Spinal cord (tissue), 10 donors: ENCODE measurements around the gene TP53I13. TPM values are rescaled to one million over a fixed set of nuclear protein-coding genes. Genes with fewer than 3 reads are reported as not detected.

Experiments
- DNase-seq, 6 donors: peaks; one replicate each; pipeline versions ENCODE4 v3.0.0 to v3.0.0-alpha.2; 2013 to 2015; ENCODE audit warnings: low spot score in 6 of 6, low read depth in 4 of 6
- H3K27ac ChIP-seq: one replicate; pipeline ENCODE4 v1.5.1; 2013; ENCODE audit warnings: low read depth, low read length, control low read depth
- H3K27me3 ChIP-seq: one replicate; pipeline ENCODE4 v1.6.1; 2013; ENCODE audit warnings: low read length; ENCODE audit not compliant: control insufficient read depth, insufficient read depth
- H3K36me3 ChIP-seq: one replicate; pipeline ENCODE4 v1.6.1; 2013; ENCODE audit warnings: low read length; ENCODE audit not compliant: control insufficient read depth, insufficient read depth
- H3K4me1 ChIP-seq: one replicate; pipeline ENCODE4 v1.6.1; 2013; ENCODE audit warnings: low read length; ENCODE audit not compliant: control insufficient read depth, insufficient read depth
- H3K4me3 ChIP-seq: one replicate; pipeline ENCODE4 v1.5.1; 2013; ENCODE audit warnings: low read depth, low read length, control low read depth
- H3K9me3 ChIP-seq: one replicate; pipeline ENCODE4 v1.6.1; 2013; ENCODE audit warnings: low read length; ENCODE audit not compliant: control insufficient read depth, insufficient read depth
- WGBS: methylation state at CpG from one replicate; pipeline ENCODE4 v1.1.5; 2013; ENCODE audit warnings: missing lambda C conversion rate; ENCODE audit not compliant: insufficient coverage; 5-methylcytosine and 5-hydroxymethylcytosine counted together
- polyA plus RNA-seq, 2 donors: library from polyadenylated mRNA; unstranded; fragments of 120-200 nt; gene quantifications; one replicate each; pipeline ENCODE4 v1.2.1, GENCODE V29; 2013; ENCODE audit not compliant: insufficient read length in 2 of 2
- total RNA-seq, 2 donors: library from RNA; depleted of rRNA in 1 of 2; stranded (reverse); fragments of 120-200 nt in 1 of 2; fragments of >200 nt in 1 of 2; gene quantifications; one replicate each; pipeline versions ENCODE4 v1.2.3 to v1.2.4, GENCODE V29; 2013 to 2014
- donor health status: healthy.

TP53I13 gene
- total and polyA plus RNA-seq, 4 donors, result 12.9 to 37.9 (median 26.8) TPM

DNA sequence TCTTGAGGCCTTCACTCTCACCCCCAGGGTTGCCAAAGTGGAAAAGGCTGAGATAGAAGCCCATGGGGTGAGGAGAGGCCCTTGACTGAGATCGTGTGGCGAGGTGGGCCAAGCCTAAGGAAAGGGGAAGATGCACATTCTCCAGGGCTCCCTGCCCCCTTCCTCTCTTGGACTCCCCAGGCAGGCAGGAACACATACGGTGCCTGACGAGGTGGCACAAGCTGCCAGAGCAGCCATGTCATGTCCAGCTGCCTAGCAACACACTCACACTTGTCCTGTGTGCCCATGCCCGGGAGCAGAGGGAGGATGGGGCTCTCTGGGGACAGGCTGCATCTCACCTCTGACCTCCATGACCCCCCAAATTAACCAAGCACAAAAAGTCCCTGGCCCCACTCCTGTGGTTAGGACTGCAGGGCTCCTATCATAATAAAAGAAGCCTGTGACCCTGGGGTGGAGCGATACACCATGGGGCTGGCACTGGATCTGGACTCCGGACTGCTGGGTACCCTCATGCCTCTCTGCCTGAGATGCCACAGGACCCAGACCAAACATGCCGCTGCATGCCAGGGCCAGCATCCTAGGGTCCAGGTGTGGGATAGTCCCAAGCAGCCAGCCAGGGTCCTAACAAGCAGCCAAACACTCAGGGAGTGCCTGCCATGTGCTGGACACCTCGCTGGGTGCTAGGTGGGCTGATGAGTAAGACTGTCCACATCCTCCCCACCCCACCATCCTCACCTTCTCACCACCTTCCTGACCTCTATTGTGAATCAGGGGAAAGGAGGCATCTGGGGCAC lies 18.4 kb downstream of the TP53I13 start:
- WGBS, result 74% methylated on average over 6 of the region's 9 CpGs
- peaks cover 33% of the 10 kb centered on the region for H3K36me3 ChIP-seq
- H3K27ac ChIP-seq, result peak overlapping the region; percentile 19
- no peaks in the 10 kb centered on the region for H3K9me3 ChIP-seq
- no peaks in the 10 kb centered on the region for H3K27me3 ChIP-seq
- peaks cover 88% of the 10 kb centered on the region for H3K4me1 ChIP-seq
- no peak for DNase-seq
- H3K4me3 ChIP-seq, result peak overlapping the region; percentile 10

DNA sequence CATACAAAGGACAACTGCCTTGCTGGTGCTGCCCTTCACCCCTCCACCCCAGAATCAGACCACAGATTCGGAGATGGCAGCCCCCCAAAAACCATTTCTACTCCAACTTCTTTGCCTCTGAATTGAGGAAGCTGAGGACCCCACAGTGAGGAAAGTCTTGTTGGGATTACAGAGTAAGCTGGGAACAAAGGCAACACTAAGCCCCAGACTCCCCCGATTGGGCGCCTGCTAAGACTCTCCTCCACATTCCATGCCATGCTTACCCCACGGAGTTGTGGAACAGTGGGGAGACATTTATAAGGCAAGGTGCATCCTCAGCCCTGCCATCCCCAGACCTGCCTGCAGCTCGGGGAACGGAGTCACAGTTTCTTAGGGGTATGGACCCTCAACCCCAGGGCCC lies 19.1 kb downstream of the TP53I13 start:
- peak overlapping the region; percentile 69 for H3K4me3 ChIP-seq
- WGBS, result 72% methylated on average over 2 of the region's 6 CpGs
- DNase-seq, result no peak
- H3K27me3 ChIP-seq, result no peaks in the 10 kb centered on the region
- no peaks in the 10 kb centered on the region for H3K9me3 ChIP-seq
- peaks cover 88% of the 10 kb centered on the region for H3K4me1 ChIP-seq
- peaks cover 26% of the 10 kb centered on the region for H3K36me3 ChIP-seq
- H3K27ac ChIP-seq, result peak overlapping the region; percentile 19

DNA sequence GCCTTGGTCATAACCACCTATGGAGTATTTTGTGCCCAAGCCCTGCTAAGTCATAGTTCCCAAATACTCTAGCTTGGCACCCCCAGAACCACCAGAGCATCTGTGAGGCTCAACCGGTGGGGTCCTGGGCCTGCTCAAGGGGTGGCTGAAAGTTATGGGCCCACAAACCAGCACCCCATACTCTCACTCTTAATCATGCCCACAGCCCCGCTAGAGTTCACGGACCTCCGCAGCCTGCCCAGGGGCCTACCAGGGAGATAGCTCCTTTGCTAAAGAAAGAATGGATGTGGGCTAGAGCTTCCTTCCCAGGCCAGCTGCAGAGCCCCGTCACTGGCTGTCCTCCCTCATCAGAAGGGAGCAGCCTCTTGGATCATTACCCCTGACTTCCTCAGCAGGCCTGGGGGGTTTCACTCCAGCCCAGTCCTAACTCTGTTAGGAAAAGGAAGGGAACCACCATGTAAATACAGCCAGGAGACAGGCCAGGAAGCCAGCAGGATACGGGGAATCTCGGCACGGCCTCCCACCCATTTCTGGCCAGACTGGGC lies 19.6 kb downstream of the TP53I13 start:
- H3K4me3 ChIP-seq, result peak overlapping the region; percentile 69
- H3K36me3 ChIP-seq, result peaks cover 21% of the 10 kb centered on the region
- WGBS, result 0% methylated on average over 3 of the region's 8 CpGs
- H3K9me3 ChIP-seq, result no peaks in the 10 kb centered on the region
- H3K4me1 ChIP-seq, result peaks cover 87% of the 10 kb centered on the region
- no peak for DNase-seq
- no peaks in the 10 kb centered on the region for H3K27me3 ChIP-seq
- peak overlapping the region; percentile 74 for H3K27ac ChIP-seq

DNA sequence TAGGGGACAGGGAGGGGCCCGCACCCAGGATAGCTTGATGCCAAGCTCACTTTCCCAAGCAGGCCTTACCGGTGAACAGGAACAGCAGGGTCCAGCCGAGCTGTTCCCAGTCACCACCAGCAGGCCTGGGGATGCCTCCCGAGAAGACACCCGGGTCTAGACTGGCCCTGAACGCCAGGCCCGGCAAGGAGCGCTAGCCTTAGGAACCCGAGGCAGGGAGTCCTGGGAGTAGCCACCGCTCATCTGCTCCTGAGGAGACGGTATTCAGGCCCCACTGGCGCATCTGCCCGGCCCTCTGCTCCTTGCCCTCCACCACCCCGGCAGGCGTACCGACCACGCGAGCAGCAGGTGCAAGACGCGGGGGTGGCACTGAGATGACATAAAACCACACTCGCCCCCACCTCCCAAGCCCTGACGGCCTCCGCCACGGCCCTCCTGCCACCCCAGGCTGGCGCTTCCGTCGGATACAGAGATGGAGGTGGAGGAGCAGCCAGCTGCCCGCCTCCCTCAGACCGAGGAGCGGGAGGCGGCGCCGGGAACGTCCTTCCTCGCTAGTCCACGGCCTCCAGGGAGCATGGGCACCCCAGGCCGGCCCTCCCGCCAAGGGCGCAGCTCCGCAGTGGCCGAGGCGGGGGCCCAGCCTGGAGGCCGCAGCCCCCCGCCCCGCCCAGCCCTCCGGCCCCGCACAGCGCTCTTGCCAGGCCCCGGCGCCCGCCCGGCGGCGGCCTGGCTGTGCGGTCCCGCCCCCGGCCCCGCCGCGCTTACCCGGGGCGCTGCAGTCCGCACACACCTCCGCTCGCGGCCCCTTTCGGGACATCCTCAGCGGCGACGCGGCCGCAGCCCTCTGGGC lies 20.3 kb downstream of the TP53I13 start:
- peak in 1 of 6 donors; percentile 26 for DNase-seq
- Histone ChIP-seq H3K4me3 (peak overlapping the region; percentile 69), H3K27me3 (no peaks in the 10 kb centered on the region), H3K36me3 (peaks cover 15% of the 10 kb centered on the region), H3K4me1 (peaks cover 81% of the 10 kb centered on the region), H3K27ac (peak overlapping the region; percentile 74), H3K9me3 (no peaks in the 10 kb centered on the region)
- under 1% methylated on average over 69 of the region's 72 CpGs for WGBS

DNA sequence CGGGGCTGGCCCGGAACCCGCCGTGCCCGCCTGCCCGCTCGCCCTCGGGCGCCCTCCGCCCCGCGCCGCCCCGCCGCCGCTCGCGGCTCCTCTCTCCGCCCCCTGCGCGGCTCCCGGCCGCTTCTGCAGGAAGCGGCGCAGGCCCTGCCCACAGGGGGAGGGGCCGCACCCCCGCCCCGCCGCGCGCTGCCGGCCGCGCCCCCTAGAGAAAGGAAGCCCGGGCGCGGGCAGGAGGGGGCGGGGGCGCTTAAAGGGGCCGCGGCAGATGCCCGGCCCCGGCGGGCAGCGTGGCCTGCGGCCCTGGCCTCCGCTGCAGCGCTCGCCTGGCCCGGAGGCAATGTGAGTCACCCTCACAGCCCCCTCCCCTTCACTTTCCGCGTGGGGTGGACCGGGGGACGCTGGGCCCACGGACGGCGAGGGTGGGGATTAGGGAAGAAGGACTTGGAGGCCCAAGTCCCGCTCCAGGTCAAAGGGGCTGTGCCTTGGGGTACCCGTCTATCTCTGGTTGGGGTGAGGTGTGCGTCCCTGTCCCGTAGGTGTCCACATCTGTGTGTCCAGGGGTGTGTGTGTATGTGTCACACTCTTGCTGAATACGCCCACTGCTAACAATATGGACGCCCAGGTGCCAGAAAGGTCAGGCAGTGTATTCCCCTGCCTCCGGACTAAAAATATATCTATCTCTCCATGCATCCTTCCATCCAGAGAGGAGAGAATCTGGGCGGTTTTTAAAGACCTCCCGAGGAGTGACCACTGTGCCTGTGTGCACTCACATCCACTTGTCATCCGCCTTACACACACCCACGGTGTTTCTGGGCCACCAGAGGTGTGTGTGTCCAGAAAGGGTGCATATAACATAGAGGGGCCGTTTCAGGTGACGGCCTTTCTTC lies 21.3 kb downstream of the TP53I13 start, which contains the start of gene GIT1:
Gene GIT1 (minus strand): TSS at position 125 of the 887 bp plus-strand sequence. CDS start 270 bp downstream, outside the sequence.
- 3% methylated on average over 64 of the region's 70 CpGs for WGBS
- Histone ChIP-seq H3K9me3 (no peaks in the 10 kb centered on the region), H3K4me3 (peak within 1 kb of the TSS; percentile 69), H3K4me1 (peaks cover 81% of the 10 kb centered on the region), H3K36me3 (peaks cover 9% of the 10 kb centered on the region), H3K27ac (peak within 1 kb of the TSS; percentile 84), H3K27me3 (no peaks in the 10 kb centered on the region)
- DNase-seq, result peak in 5 of 6 donors; percentile 74 to 97 (median 86)

DNA sequence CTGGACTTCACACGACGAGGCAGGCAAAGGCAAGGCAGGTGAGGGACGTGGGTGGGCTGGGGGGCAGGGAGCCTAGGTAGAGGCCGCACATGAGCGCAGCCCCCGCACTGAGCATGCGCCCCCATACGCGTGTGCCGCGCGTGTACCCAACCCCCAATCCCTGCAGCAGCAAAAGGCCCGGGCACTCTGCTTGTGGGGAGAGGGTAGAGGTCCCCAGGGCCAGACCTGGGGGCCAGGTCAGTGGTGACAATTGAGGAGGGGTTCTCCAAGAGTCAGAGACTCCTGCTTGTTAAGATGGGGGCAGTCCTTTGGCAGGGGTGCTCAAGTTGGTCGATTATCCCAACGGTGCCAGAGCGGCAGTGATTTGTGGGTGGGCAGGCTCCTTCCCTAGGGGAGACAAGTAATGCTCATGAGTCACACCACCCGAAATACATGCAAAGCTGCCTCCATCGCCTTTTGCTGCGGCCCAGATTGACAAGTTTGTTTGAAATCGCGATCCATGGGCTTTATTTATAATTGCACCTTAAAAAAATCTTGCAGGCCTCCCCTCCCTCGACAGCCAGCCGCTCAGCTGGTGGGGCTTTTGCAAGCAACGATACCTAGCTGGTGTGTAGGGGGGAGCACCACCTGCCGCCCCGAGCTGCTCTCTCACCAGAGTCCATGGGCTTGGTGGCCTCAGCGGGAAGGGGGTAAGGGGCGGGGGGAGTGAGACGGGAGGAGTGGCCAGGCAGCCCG lies 22.1 kb downstream of the TP53I13 start:
- Histone ChIP-seq H3K4me1 (peaks cover 81% of the 10 kb centered on the region), H3K27me3 (no peaks in the 10 kb centered on the region)
- WGBS, result 31% methylated on average over 27 of the region's 30 CpGs

DNA sequence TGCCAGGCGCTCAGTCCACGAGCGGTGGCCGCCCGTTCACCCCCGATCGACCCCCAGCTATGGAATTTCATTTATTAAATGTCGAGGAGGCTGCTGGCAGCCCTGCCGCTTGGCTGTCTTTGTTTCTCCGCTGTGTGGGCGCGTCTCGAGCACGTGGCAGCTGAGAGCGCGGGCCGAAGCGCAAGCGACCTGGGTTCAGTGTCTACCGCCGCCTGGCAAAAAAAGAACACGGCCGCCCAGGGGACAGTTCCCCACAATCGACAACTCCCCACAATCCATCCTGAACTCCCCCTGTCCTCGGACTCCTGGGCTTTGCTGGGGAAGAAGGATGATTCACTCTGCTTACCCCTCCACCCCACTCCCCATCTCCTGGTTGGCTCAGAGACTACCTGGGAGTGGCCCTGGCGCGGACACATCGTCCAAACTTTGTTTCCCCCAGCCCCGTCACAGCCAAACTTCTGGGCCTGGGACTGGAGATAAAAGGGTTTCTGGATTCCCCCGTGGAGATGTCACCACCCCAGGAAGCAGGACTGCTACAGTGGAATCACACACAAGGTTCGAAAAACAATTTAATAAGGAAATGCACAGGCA lies 22.7 kb downstream of the TP53I13 start:
- H3K4me3 ChIP-seq, result peak overlapping the region; percentile 49
- H3K27ac ChIP-seq, result peak overlapping the region; percentile 84
- WGBS, result under 1% methylated on average over 24 of the region's 31 CpGs
- no peaks in the 10 kb centered on the region for H3K9me3 ChIP-seq
- no peaks in the 10 kb centered on the region for H3K27me3 ChIP-seq
- peak in 2 of 6 donors; percentile 70 to 80 for DNase-seq
- H3K4me1 ChIP-seq, result peaks cover 84% of the 10 kb centered on the region
- H3K36me3 ChIP-seq, result peaks cover 10% of the 10 kb centered on the region

More for the DNA sequence above, 22.1 kb downstream of the TP53I13 start:
- peaks cover 6% of the 10 kb centered on the region for H3K36me3 ChIP-seq
- peak overlapping the region; percentile 84 for H3K27ac ChIP-seq
- DNase-seq, result peak in 2 of 6 donors; percentile 60 to 75
- peak overlapping the region; percentile 49 for H3K4me3 ChIP-seq
- no peaks in the 10 kb centered on the region for H3K9me3 ChIP-seq
